Measurements from ENCODE around the gene CRADD.
A peak's percentile ranks its signal among the peaks of the same experiment; 100 is the strongest.
"Not testable (repeated sequence)": the region's sequence is repeated elsewhere in the genome, so short reads cannot be mapped to it uniquely, and the experiment has no call there.

CRADD gene

GRCh38 chr12:93766371-93766770 is 89.2 kb downstream of the CRADD start:
- no peak for DNase-seq (ENCODE audit: insufficient read length)
- no peak for TF ChIP-seq POLR2AphosphoS5 (IDR thresholded peaks at IDR 0.05; ENCODE audit: low read depth, low read length)
- TF ChIP-seq TAF1 (IDR thresholded peaks at IDR 0.05; ENCODE audit: borderline replicate concordance, low read depth, low read length) = no peak
- no peak for TF ChIP-seq POLR2A (IDR thresholded peaks at IDR 0.05; ENCODE audit: low read depth, low read length)
- no peak for FAIRE-seq

- DNase-seq (ENCODE audit: insufficient read length) (no peak), FAIRE-seq (no peak)
- no peak for TF ChIP-seq TAF1 (IDR thresholded peaks at IDR 0.05; ENCODE audit: borderline replicate concordance, low read depth, low read length)
Observed at GRCh38 chr12:93766796-93767523, 89.8 kb downstream of the CRADD start.

- TF ChIP-seq TAF1 (IDR thresholded peaks at IDR 0.05; ENCODE audit: borderline replicate concordance, low read depth, low read length) (no peak), POLR2AphosphoS5 (IDR thresholded peaks at IDR 0.05; ENCODE audit: low read depth, low read length) (no peak), POLR2A (IDR thresholded peaks at IDR 0.05; ENCODE audit: low read depth, low read length) (no peak)
- FAIRE-seq (peak; percentile 67), DNase-seq (ENCODE audit: insufficient read length) (no peak)
Observed at GRCh38 chr12:93767524-93767863, 90.3 kb downstream of the CRADD start.

GRCh38 chr12:93772003-93772700 is 95.0 kb downstream of the CRADD start:
- DNase-seq (ENCODE audit: insufficient read length) (no peak), FAIRE-seq (no peak)
- TF ChIP-seq POLR2A (IDR thresholded peaks at IDR 0.05; ENCODE audit: low read depth, low read length) (no peak), POLR2AphosphoS5 (IDR thresholded peaks at IDR 0.05; ENCODE audit: low read depth, low read length) (no peak), TAF1 (IDR thresholded peaks at IDR 0.05; ENCODE audit: borderline replicate concordance, low read depth, low read length) (no peak)

- TF ChIP-seq TAF1 (IDR thresholded peaks at IDR 0.05; ENCODE audit: borderline replicate concordance, low read depth, low read length) (no peak), POLR2AphosphoS5 (IDR thresholded peaks at IDR 0.05; ENCODE audit: low read depth, low read length) (no peak), POLR2A (IDR thresholded peaks at IDR 0.05; ENCODE audit: low read depth, low read length) (no peak)
- no peak for DNase-seq (ENCODE audit: insufficient read length)
- FAIRE-seq = no peak
Observed at GRCh38 chr12:93773122-93773871, 96.1 kb downstream of the CRADD start.

GRCh38 chr12:93776581-93777018 is 99.4 kb downstream of the CRADD start:
- TF ChIP-seq POLR2A (IDR thresholded peaks at IDR 0.05; ENCODE audit: low read depth, low read length) = no peak
- FAIRE-seq = no peak
- DNase-seq (ENCODE audit: insufficient read length) = no peak

- DNase-seq (ENCODE audit: insufficient read length) = no peak
- TF ChIP-seq POLR2AphosphoS5 (IDR thresholded peaks at IDR 0.05; ENCODE audit: low read depth, low read length) (no peak), POLR2A (IDR thresholded peaks at IDR 0.05; ENCODE audit: low read depth, low read length) (no peak), TAF1 (IDR thresholded peaks at IDR 0.05; ENCODE audit: borderline replicate concordance, low read depth, low read length) (no peak)
- FAIRE-seq = no peak
Observed at GRCh38 chr12:93777254-93777653, 100.1 kb downstream of the CRADD start.

GRCh38 chr12:93778306-93778705 is 101.1 kb downstream of the CRADD start:
- DNase-seq (ENCODE audit: insufficient read length) (no peak), FAIRE-seq (no peak)
- TF ChIP-seq POLR2A (IDR thresholded peaks at IDR 0.05; ENCODE audit: low read depth, low read length) (no peak), TAF1 (IDR thresholded peaks at IDR 0.05; ENCODE audit: borderline replicate concordance, low read depth, low read length) (no peak)

- FAIRE-seq = no peak
- DNase-seq (ENCODE audit: insufficient read length) = no peak
- TF ChIP-seq POLR2AphosphoS5 (IDR thresholded peaks at IDR 0.05; ENCODE audit: low read depth, low read length) (no peak), POLR2A (IDR thresholded peaks at IDR 0.05; ENCODE audit: low read depth, low read length) (no peak), TAF1 (IDR thresholded peaks at IDR 0.05; ENCODE audit: borderline replicate concordance, low read depth, low read length) (no peak)
Observed at GRCh38 chr12:93778766-93779165, 101.6 kb downstream of the CRADD start.

- no peak for DNase-seq (ENCODE audit: insufficient read length)
- no peak for TF ChIP-seq POLR2AphosphoS5 (IDR thresholded peaks at IDR 0.05; ENCODE audit: low read depth, low read length)
- TF ChIP-seq TAF1 (IDR thresholded peaks at IDR 0.05; ENCODE audit: borderline replicate concordance, low read depth, low read length) = no peak
- TF ChIP-seq POLR2A (IDR thresholded peaks at IDR 0.05; ENCODE audit: low read depth, low read length) = no peak
- FAIRE-seq = no peak
Observed at GRCh38 chr12:93780101-93780641, 103.0 kb downstream of the CRADD start.

GRCh38 chr12:93780886-93781285 is 103.7 kb downstream of the CRADD start:
- DNase-seq (ENCODE audit: insufficient read length); FAIRE-seq: not testable (repeated sequence)

- FAIRE-seq; DNase-seq (ENCODE audit: insufficient read length): not testable (repeated sequence)
Observed at GRCh38 chr12:93781961-93782360, 104.8 kb downstream of the CRADD start.

Measured in GM12892 (cell line).